Osteocyte (in vitro differentiated cells): ENCODE data around the gene TMED4. TPM values are rescaled to one million over a fixed set of nuclear protein-coding genes. Genes with fewer than 3 reads are reported as not detected.

ENCODE experiments used
- DNase-seq: peaks from one replicate; pipeline ENCODE4 v3.0.0; 2021; ENCODE audit warnings: mixed read lengths; ENCODE audit not compliant: unreplicated experiment; ENCODE audit errors: extremely low spot score
- H3K27ac Mint-ChIP-seq: one replicate; pipeline ENCODE4 v1.8.0; 2021; ENCODE audit warnings: mild to moderate bottlenecking, mixed read lengths; ENCODE audit not compliant: unreplicated experiment
- H3K27me3 Mint-ChIP-seq: one replicate; pipeline ENCODE4 v1.8.0; 2021; ENCODE audit warnings: mixed read lengths; ENCODE audit not compliant: unreplicated experiment
- H3K36me3 Mint-ChIP-seq: one replicate; pipeline ENCODE4 v1.8.0; 2021; ENCODE audit warnings: mixed read lengths; ENCODE audit not compliant: unreplicated experiment
- H3K4me1 Mint-ChIP-seq: one replicate; pipeline ENCODE4 v1.8.0; 2021; ENCODE audit warnings: mixed read lengths; ENCODE audit not compliant: unreplicated experiment
- H3K4me3 Mint-ChIP-seq: one replicate; pipeline ENCODE4 v1.8.0; 2021; ENCODE audit warnings: mild to moderate bottlenecking, moderate library complexity, mixed read lengths; ENCODE audit not compliant: unreplicated experiment
- H3K9me3 Mint-ChIP-seq: one replicate; pipeline ENCODE4 v1.8.0; 2021; ENCODE audit warnings: mixed read lengths; ENCODE audit not compliant: unreplicated experiment
- CTCF ChIP-seq: fragments of 200-600 bp; sonication (generic); IDR thresholded peaks from 2 replicates; pipeline ENCODE4 v1.5.0; 2021; ENCODE audit warnings: antibody characterized with exemption, mild to moderate bottlenecking, moderate library complexity
- total RNA-seq: library from RNA; stranded (reverse); gene quantifications from 2 replicates; pipeline ENCODE4 v1.2.1, GENCODE V29; 2021

TMED4 gene
- total RNA-seq, 1 donor from 2014 or later = 89.6 TPM

GRCh38 chr7:44621034-44621749, 39.2 kb upstream of the TMED4 start:
- H3K9me3 Mint-ChIP-seq = no peaks in the 10 kb centered on the region
- H3K27me3 Mint-ChIP-seq = no peaks in the 10 kb centered on the region
- peak overlapping the region; percentile 65 for H3K27ac Mint-ChIP-seq
- H3K36me3 Mint-ChIP-seq = peaks cover 3% of the 10 kb centered on the region
- peaks cover 38% of the 10 kb centered on the region for H3K4me1 Mint-ChIP-seq
- no peak for TF ChIP-seq CTCF
- H3K4me3 Mint-ChIP-seq = no peak overlapping the region
- DNase-seq = no peak

- Mint-ChIP-seq H3K9me3 (no peaks in the 10 kb centered on the region), H3K4me3 (no peak overlapping the region)
- TF ChIP-seq CTCF = no peak
These were observed 36.7 kb upstream of the TMED4 start for GRCh38 chr7:44618753-44619152.

GRCh38 chr7:44618045-44618444, 36.0 kb upstream of the TMED4 start:
- H3K27me3 Mint-ChIP-seq = no peaks in the 10 kb centered on the region
- DNase-seq = no peak
- H3K27ac Mint-ChIP-seq = peak overlapping the region; percentile 68
- H3K9me3 Mint-ChIP-seq = no peaks in the 10 kb centered on the region
- peaks cover 43% of the 10 kb centered on the region for H3K4me1 Mint-ChIP-seq
- H3K36me3 Mint-ChIP-seq = peaks cover 5% of the 10 kb centered on the region
- no peak for TF ChIP-seq CTCF
- no peak overlapping the region for H3K4me3 Mint-ChIP-seq

More at GRCh38 chr7:44618753-44619152, 36.7 kb upstream of the TMED4 start:
- no peak overlapping the region for H3K27ac Mint-ChIP-seq
- no peaks in the 10 kb centered on the region for H3K27me3 Mint-ChIP-seq
- no peak for DNase-seq
- peaks cover 46% of the 10 kb centered on the region for H3K4me1 Mint-ChIP-seq
- H3K36me3 Mint-ChIP-seq = peaks cover 5% of the 10 kb centered on the region

GRCh38 chr7:44617225-44617890, 35.3 kb upstream of the TMED4 start:
- Mint-ChIP-seq H3K36me3 (peaks cover 5% of the 10 kb centered on the region), H3K9me3 (no peaks in the 10 kb centered on the region), H3K27ac (peak overlapping the region; percentile 68), H3K4me1 (peaks cover 36% of the 10 kb centered on the region), H3K4me3 (no peak overlapping the region), H3K27me3 (no peaks in the 10 kb centered on the region)
- TF ChIP-seq CTCF = no peak
- DNase-seq = no peak

- Mint-ChIP-seq H3K27ac (no peak overlapping the region), H3K36me3 (peaks cover 5% of the 10 kb centered on the region), H3K9me3 (no peaks in the 10 kb centered on the region), H3K4me3 (no peak overlapping the region), H3K27me3 (no peaks in the 10 kb centered on the region), H3K4me1 (peaks cover 39% of the 10 kb centered on the region)
- no peak for DNase-seq
- TF ChIP-seq CTCF = no peak
These were observed 34.5 kb upstream of the TMED4 start for GRCh38 chr7:44616545-44616944.
